A549 (cell line): ENCODE results near the gene ZNRF4.

Experiments used
- BHLHE40 ChIP-seq: IDR thresholded peaks from 2 replicates; pipeline ENCODE4 v1.6.1; 2012; ENCODE audit warnings: low read depth, low read length, inconsistent platforms
- EP300 ChIP-seq, 2 experiments: fragments of >200 bp; sonication (Bioruptor Twin); formaldehyde crosslinking; IDR thresholded peaks; 2 replicates in 1 of 2; 3 replicates in 1 of 2; pipeline ENCODE4 v1.6.1; 2016 to 2017
- JUN ChIP-seq, 2 experiments: fragments of >200 bp; sonication (Bioruptor Twin); formaldehyde crosslinking; IDR thresholded peaks; 2 replicates in 1 of 2; 3 replicates in 1 of 2; pipeline ENCODE4 v1.6.1; 2016 to 2017
- KDM5A ChIP-seq: fragments of 200-600 bp; sonication (generic); IDR thresholded peaks from 2 replicates; pipeline ENCODE4 v1.6.1; 2016; ENCODE audit warnings: antibody characterized with exemption, mild to moderate bottlenecking
- POLR2A ChIP-seq: IDR thresholded peaks from 2 replicates; pipeline ENCODE4 v1.6.1; 2012; ENCODE audit warnings: mild to moderate bottlenecking, low read length
- ZNF302 ChIP-seq: fragments of 250-450 bp; sonication (Bioruptor Pico); IDR thresholded peaks from 2 replicates; pipeline ENCODE4 v1.9.0; 2021; ENCODE audit warnings: inconsistent platforms, mild to moderate bottlenecking, moderate library complexity
- TF ChIP-seq, protein P1 (sequence below): IDR thresholded peaks from 2 replicates; pipeline ENCODE4 v1.6.1; 2012
- TF ChIP-seq, protein P2 (sequence below): fragments of >200 bp; sonication (Bioruptor Twin); formaldehyde crosslinking; IDR thresholded peaks from 3 replicates; pipeline ENCODE4 v1.6.1; 2016
- TF ChIP-seq, protein P3 (sequence below): fragments of >200 bp; sonication (Bioruptor Twin); formaldehyde crosslinking; IDR thresholded peaks from 3 replicates; pipeline ENCODE4 v1.5.1; 2016

DNA sequence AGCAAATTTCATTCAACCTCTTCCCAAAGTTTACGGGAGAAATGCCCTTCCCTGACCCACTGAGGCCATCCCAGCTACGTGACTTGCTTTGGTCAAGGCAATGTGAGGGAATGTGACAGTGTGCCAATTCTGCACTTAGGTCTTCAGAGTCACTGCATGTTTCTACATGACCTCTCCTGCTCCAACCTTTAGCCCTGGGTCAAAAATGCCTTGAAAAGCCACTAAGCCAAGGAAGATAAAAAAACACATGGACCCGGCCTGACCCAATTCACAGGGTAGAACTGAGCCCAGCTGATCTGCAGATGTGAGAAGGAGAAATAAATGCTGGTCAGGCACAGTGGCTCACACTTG lies 30.0 kb downstream of the ZNRF4 start:
- TF ChIP-seq, protein P1, sequence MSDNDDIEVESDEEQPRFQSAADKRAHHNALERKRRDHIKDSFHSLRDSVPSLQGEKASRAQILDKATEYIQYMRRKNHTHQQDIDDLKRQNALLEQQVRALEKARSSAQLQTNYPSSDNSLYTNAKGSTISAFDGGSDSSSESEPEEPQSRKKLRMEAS: no peak
- TF ChIP-seq, protein P2, sequence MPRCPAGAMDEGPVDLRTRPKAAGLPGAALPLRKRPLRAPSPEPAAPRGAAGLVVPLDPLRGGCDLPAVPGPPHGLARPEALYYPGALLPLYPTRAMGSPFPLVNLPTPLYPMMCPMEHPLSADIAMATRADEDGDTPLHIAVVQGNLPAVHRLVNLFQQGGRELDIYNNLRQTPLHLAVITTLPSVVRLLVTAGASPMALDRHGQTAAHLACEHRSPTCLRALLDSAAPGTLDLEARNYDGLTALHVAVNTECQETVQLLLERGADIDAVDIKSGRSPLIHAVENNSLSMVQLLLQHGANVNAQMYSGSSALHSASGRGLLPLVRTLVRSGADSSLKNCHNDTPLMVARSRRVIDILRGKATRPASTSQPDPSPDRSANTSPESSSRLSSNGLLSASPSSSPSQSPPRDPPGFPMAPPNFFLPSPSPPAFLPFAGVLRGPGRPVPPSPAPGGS: no peak
- TF ChIP-seq POLR2A (no peak), KDM5A (no peak), JUN (IDR thresholded peaks at IDR 0.05) (no peak), ZNF302 (no peak), BHLHE40 (no peak), EP300 (IDR thresholded peaks at IDR 0.05) (no peak)
- TF ChIP-seq, protein P3, sequence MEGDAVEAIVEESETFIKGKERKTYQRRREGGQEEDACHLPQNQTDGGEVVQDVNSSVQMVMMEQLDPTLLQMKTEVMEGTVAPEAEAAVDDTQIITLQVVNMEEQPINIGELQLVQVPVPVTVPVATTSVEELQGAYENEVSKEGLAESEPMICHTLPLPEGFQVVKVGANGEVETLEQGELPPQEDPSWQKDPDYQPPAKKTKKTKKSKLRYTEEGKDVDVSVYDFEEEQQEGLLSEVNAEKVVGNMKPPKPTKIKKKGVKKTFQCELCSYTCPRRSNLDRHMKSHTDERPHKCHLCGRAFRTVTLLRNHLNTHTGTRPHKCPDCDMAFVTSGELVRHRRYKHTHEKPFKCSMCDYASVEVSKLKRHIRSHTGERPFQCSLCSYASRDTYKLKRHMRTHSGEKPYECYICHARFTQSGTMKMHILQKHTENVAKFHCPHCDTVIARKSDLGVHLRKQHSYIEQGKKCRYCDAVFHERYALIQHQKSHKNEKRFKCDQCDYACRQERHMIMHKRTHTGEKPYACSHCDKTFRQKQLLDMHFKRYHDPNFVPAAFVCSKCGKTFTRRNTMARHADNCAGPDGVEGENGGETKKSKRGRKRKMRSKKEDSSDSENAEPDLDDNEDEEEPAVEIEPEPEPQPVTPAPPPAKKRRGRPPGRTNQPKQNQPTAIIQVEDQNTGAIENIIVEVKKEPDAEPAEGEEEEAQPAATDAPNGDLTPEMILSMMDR: no peak
